ENCODE results near the gene MACROH2A1.

DNA sequence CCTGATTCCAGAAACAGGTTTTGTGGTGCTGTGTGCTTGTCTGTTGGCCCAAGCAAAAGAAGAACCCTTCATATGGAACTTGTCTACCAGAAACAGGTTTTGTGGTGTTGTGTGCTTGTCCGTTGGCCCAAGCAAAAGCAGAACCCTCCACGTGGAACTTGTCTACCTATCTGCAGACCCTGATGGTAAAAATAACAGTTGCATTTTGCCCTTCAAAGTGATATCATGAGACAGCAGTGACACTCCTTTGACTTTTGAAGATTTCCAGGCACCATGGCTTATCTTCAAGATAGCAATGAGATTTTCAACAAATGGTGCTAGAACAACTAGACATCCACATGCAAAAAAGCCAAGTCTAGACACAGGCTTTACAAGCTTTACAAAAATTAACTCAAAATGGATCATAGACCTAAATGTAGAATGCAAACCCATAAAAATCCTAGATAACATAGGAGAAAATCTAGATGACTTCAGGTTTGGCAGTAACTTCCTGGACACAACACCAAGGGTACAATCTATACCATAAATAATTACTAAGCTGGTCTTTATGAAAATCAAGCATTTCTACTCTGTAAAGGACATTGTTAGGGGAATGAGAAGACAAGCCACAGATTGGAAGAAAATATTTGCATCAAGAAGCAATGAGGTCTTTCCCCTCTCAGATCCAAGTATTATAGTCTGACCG lies 16.8 kb downstream of the MACROH2A1 start:
- TF ChIP-seq, protein P1, sequence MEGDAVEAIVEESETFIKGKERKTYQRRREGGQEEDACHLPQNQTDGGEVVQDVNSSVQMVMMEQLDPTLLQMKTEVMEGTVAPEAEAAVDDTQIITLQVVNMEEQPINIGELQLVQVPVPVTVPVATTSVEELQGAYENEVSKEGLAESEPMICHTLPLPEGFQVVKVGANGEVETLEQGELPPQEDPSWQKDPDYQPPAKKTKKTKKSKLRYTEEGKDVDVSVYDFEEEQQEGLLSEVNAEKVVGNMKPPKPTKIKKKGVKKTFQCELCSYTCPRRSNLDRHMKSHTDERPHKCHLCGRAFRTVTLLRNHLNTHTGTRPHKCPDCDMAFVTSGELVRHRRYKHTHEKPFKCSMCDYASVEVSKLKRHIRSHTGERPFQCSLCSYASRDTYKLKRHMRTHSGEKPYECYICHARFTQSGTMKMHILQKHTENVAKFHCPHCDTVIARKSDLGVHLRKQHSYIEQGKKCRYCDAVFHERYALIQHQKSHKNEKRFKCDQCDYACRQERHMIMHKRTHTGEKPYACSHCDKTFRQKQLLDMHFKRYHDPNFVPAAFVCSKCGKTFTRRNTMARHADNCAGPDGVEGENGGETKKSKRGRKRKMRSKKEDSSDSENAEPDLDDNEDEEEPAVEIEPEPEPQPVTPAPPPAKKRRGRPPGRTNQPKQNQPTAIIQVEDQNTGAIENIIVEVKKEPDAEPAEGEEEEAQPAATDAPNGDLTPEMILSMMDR (IDR thresholded peaks at IDR 0.05), result no peak
- TF ChIP-seq POLR2A (IDR thresholded peaks at IDR 0.05) (no peak), POLR2AphosphoS5 (IDR thresholded peaks at IDR 0.05) (no peak)
